K562 (cell line): Measurements from ENCODE around the gene FSCN2. TPM values are rescaled to one million over a fixed set of nuclear protein-coding genes. Genes with fewer than 3 reads are reported as not detected.

Source experiments
- AFF1 ChIP-seq, 2 experiments: fragments of 450-650 bp; IDR thresholded peaks; 2 replicates each; pipeline ENCODE4 v1.6.1; 2018; ENCODE audit warnings: mild to moderate bottlenecking in 2 of 2, low read depth in 1 of 2; ENCODE audit not compliant: partially characterized antibody in 2 of 2
- ATF3 ChIP-seq, 2 experiments: fragments of 450-650 bp in 1 of 2; sonication (generic) in 1 of 2; formaldehyde crosslinking in 1 of 2; IDR thresholded peaks in 1 of 2; conservative IDR thresholded peaks in 1 of 2; 2 replicates each; pipeline versions ENCODE4 v1.6.1 to v1.8.1; 2016 to 2023; ENCODE audit warnings: mild to moderate bottlenecking in 2 of 2, moderate library complexity in 2 of 2, inconsistent platforms in 1 of 2, missing genetic modification reagents in 1 of 2
- CAMTA2 ChIP-seq: fragments of 250-450 bp; sonication (Bioruptor Pico); conservative IDR thresholded peaks from 2 replicates; pipeline ENCODE4 v1.5.1; 2022
- CC2D1A ChIP-seq: fragments of 450-650 bp; IDR thresholded peaks from 2 replicates; pipeline ENCODE4 v1.6.1; 2017; ENCODE audit warnings: mild to moderate bottlenecking
- COPS2 ChIP-seq: fragments of 450-650 bp; conservative IDR thresholded peaks from 2 replicates; pipeline ENCODE4 v1.6.1; 2016; ENCODE audit warnings: mild to moderate bottlenecking, moderate library complexity
- HNRNPH1 ChIP-seq: fragments of 200-400 bp; formaldehyde crosslinking; optimal IDR thresholded peaks from 2 replicates; pipeline ENCODE3; 2017; ENCODE audit warnings: low read depth, mild to moderate bottlenecking, low read length, moderate library complexity
- HOXB6 ChIP-seq: fragments of 250-450 bp; sonication (Bioruptor Pico); IDR thresholded peaks from 2 replicates; pipeline ENCODE4 v1.5.1; 2022; ENCODE audit warnings: mild to moderate bottlenecking, borderline replicate concordance
- KDM4B ChIP-seq, 2 experiments: fragments of 450-650 bp in 1 of 2; sonication (generic) in 1 of 2; IDR thresholded peaks; 2 replicates each; pipeline ENCODE4 v1.6.1; 2016 to 2017; ENCODE audit warnings: borderline replicate concordance in 2 of 2, antibody characterized with exemption in 1 of 2, low read depth in 1 of 2, mild to moderate bottlenecking in 1 of 2
- KLF13 ChIP-seq: fragments of 450-650 bp; IDR thresholded peaks from 2 replicates; pipeline ENCODE4 v1.6.1; 2016; ENCODE audit warnings: missing genetic modification characterization, low read depth, mild to moderate bottlenecking, missing compliant biosample characterization, moderate library complexity, borderline replicate concordance
- MEIS2 ChIP-seq: fragments of 450-650 bp; IDR thresholded peaks from 2 replicates; pipeline ENCODE4 v1.6.1; 2014; ENCODE audit warnings: mild to moderate bottlenecking; ENCODE audit not compliant: partially characterized antibody
- MTA3 ChIP-seq: fragments of 450-650 bp; formaldehyde crosslinking; IDR thresholded peaks from 2 replicates; pipeline ENCODE4 v1.6.1; 2017; ENCODE audit warnings: mild to moderate bottlenecking, borderline replicate concordance
- POLR2AphosphoS5 ChIP-seq: IDR thresholded peaks from 2 replicates; pipeline ENCODE4 v1.6.1; 2011; ENCODE audit warnings: mild to moderate bottlenecking, low read depth, low read length, moderate library complexity; ENCODE audit not compliant: control insufficient read depth, insufficient read depth
- POLR2B ChIP-seq: fragments of 450-650 bp; IDR thresholded peaks from 2 replicates; pipeline ENCODE4 v1.6.1; 2018; ENCODE audit warnings: low read depth; ENCODE audit not compliant: partially characterized antibody
- PTTG1 ChIP-seq: fragments of 450-650 bp; IDR thresholded peaks from 2 replicates; pipeline ENCODE4 v1.6.1; 2016; ENCODE audit warnings: low read depth, mild to moderate bottlenecking, missing genetic modification characterization, missing compliant biosample characterization
- ZBTB2 ChIP-seq: fragments of 450-650 bp; IDR thresholded peaks from 2 replicates; pipeline ENCODE4 v1.6.1; 2016; ENCODE audit warnings: antibody characterized with exemption
- ZHX1 ChIP-seq: fragments of 150-350 bp; conservative IDR thresholded peaks from 2 replicates; pipeline ENCODE4 v1.6.1; 2014; ENCODE audit warnings: low read length
- ZNF263 ChIP-seq: sonication (generic); formaldehyde crosslinking; IDR thresholded peaks from 2 replicates; pipeline ENCODE4 v1.8.0; 2022; ENCODE audit warnings: mild to moderate bottlenecking, missing genetic modification reagents, borderline replicate concordance
- ZNF583 ChIP-seq: fragments of 250-450 bp; sonication (Bioruptor Pico); IDR thresholded peaks from 2 replicates; pipeline ENCODE4 v1.4.0; 2020
- polyA plus RNA-seq, 8 experiments: library from polyadenylated mRNA; depleted of rRNA in 4 of 8; stranded (reverse) in 5 of 8; unstranded in 3 of 8; fragments of >200 nt; fragmentation: Nextera tagmentation in 2 of 8; fragmentation: Illumina TruSeq in 1 of 8; extraction: Ambion mirVana in 2 of 8; extraction: Trizol in 1 of 8; gene quantifications; 2 replicates each; pipeline versions ENCODE4 v1.2.1 to v1.2.3, GENCODE V29; 2011 to 2014; ENCODE audit warnings: inconsistent platforms in 1 of 8, missing spikeins in 1 of 8
- total RNA-seq, 7 experiments: library from RNA; depleted of rRNA in 6 of 7; stranded (reverse); fragments of >200 nt in 6 of 7; fragmentation: Illumina TruSeq in 2 of 7; extraction: Trizol in 2 of 7; gene quantifications; 2 replicates each; pipeline versions ENCODE4 v1.2.1 to v1.2.3, GENCODE V29; 2011 to 2021; ENCODE audit warnings: low replicate concordance in 1 of 7

Gene FSCN2
- total and polyA plus RNA-seq, 9 of the 15 experiments (the other 6 are each of a cell fraction or from before 2014, with no cell fraction given): 0.08 TPM; not detected in 8

GRCh38 chr17:81553616-81554181 lies 25.5 kb downstream of the FSCN2 start (continued):
- TF ChIP-seq HOXB6 (CRISPR knock-in tag) (no peak), COPS2 (no peak), HNRNPH1 (no peak), POLR2AphosphoS5 (peak; percentile 26; the same call in 1 of the 2 replicates), PTTG1 (tag) (no peak), MEIS2 (peak; percentile 87), MTA3 (no peak), ZHX1 (no peak), ZNF583 (no peak), ZBTB2 (no peak), CAMTA2 (CRISPR knock-in tag) (no peak), KDM4B (IDR thresholded peaks at IDR 0.05; ENCODE audit: borderline replicate concordance in 2 of 2, low read depth in 1 of 2) (no peak), CC2D1A (0 out of 2 replicates have a peak, but pooled peaks have one; percentile 3), ATF3 (IDR thresholded peaks at IDR 0.05) (0 out of 2 replicates have a peak, but pooled peaks have one; percentile 11), ATF3 (CRISPR knock-in tag; conservative IDR thresholded peaks at IDR 0.05) (no peak), KLF13 (tag) (no peak), POLR2B (no peak), ZNF263 (CRISPR knock-in tag) (peak; percentile 30), AFF1 (IDR thresholded peaks at IDR 0.05; ENCODE audit: low read depth in 1 of 2, partially characterized antibody in 2 of 2) (no peak)
